Thyroid gland (tissue), 4 donors: Measurements from ENCODE around the gene CHST10. TPM values are rescaled to one million over a fixed set of nuclear protein-coding genes. Genes with fewer than 3 reads are reported as not detected.

Source experiments
- DNase-seq, 2 donors: peaks; one replicate each; pipeline ENCODE4 v3.0.0-alpha.2; 2019
- H3K27ac ChIP-seq, 3 donors: fragments of 200-600 bp; sonication (generic); 1 replicate in 2 of 3; 2 replicates in 1 of 3; pipeline ENCODE4 v1.5.1; 2016 to 2019; ENCODE audit warnings: mild to moderate bottlenecking in 1 of 3, moderate library complexity in 1 of 3
- H3K27me3 ChIP-seq: fragments of 200-600 bp; sonication (generic); one replicate; pipeline ENCODE4 v1.5.1; 2019
- H3K36me3 ChIP-seq, 2 donors: fragments of 200-600 bp; sonication (generic); one replicate each; pipeline ENCODE4 v1.5.1; 2016 to 2019
- H3K4me1 ChIP-seq, 2 donors: fragments of 200-600 bp; sonication (generic); one replicate each; pipeline ENCODE4 v1.5.1; 2017 to 2019
- H3K4me3 ChIP-seq, 3 donors: fragments of 200-600 bp; sonication (generic); replicated peaks in 1 of 3; 1 replicate in 2 of 3; 2 replicates in 1 of 3; pipeline ENCODE4 v1.5.1; 2016; ENCODE audit warnings: mild to moderate bottlenecking in 1 of 3
- H3K9me3 ChIP-seq: fragments of 200-600 bp; sonication (generic); one replicate; pipeline ENCODE4 v1.5.1; 2017
- CTCF ChIP-seq, 6 experiments: fragments of 200-600 bp in 3 of 6; fragments of 450-650 bp in 3 of 6; sonication (generic) in 3 of 6; IDR thresholded peaks; one replicate each; pipeline ENCODE4 v1.5.1; 2016 to 2019; ENCODE audit warnings: antibody characterized with exemption in 6 of 6, mild to moderate bottlenecking in 2 of 6, inconsistent platforms in 1 of 6, moderate library complexity in 1 of 6
- POLR2A ChIP-seq, 2 donors: fragments of 450-650 bp; IDR thresholded peaks; one replicate each; pipeline ENCODE4 v1.6.1; 2017; ENCODE audit warnings: antibody characterized with exemption in 2 of 2, mild to moderate bottlenecking in 2 of 2, moderate library complexity in 1 of 2
- WGBS, 2 donors: methylation state at CpG; one replicate each; pipeline ENCODE4 v1.1.5; 2017; 5-methylcytosine and 5-hydroxymethylcytosine counted together
- intact Hi-C: fragments of 100-400 bp; cut with DNase I; formaldehyde crosslinking; loops from one replicate; pipeline ENCODE4 v1.15.1; 2023
- total RNA-seq, 4 donors: library from RNA; depleted of rRNA; stranded (reverse); fragments of >200 nt; gene quantifications; one replicate each; pipeline ENCODE4 v1.2.3, GENCODE V29; 2016

The CHST10 gene
- total RNA-seq, 4 donors from 2014 or later = 12.9 to 18.3 (median 14.5) TPM

GRCh38 chr2:100423631-100424030, 6.2 kb upstream of the CHST10 start:
- Histone ChIP-seq H3K36me3 (no peaks in the 10 kb centered on the region), H3K27ac (no peak overlapping the region), H3K9me3 (no peaks in the 10 kb centered on the region), H3K4me1 (no peaks in the 10 kb centered on the region), H3K4me3 (no peak overlapping the region), H3K27me3 (no peaks in the 10 kb centered on the region)
- intact Hi-C loops = no loop called here
- TF ChIP-seq POLR2A (IDR thresholded peaks at IDR 0.05) (no peak), CTCF (IDR thresholded peaks at IDR 0.05) (no peak)
- WGBS, 2 donors = 93 to 100% methylated on average over 1 of the region's 1 CpG
- DNase-seq = no peak

GRCh38 chr2:100422320-100423055, 5.0 kb upstream of the CHST10 start:
- TF ChIP-seq CTCF (IDR thresholded peaks at IDR 0.05) = peak in 3 of 6 experiments; percentile 22 to 51 (median 35)
- no peak for TF ChIP-seq POLR2A (IDR thresholded peaks at IDR 0.05)
- intact Hi-C loops = no loop called here

GRCh38 chr2:100419915-100420314, 2.4 kb upstream of the CHST10 start:
- Histone ChIP-seq H3K27ac (no peak overlapping the region), H3K27me3 (no peaks in the 10 kb centered on the region), H3K4me1 (peaks cover 4 to 10% of the 10 kb centered on the region in 2 donors), H3K36me3 (no peaks in the 10 kb centered on the region), H3K9me3 (no peaks in the 10 kb centered on the region), H3K4me3 (no peak overlapping the region)
- DNase-seq = no peak
- 57 to 70% methylated on average over 3 of the region's 3 CpGs for WGBS, 2 donors
- TF ChIP-seq CTCF (IDR thresholded peaks at IDR 0.05) (no peak), POLR2A (IDR thresholded peaks at IDR 0.05) (no peak)
- intact Hi-C loops = no loop called here

More at GRCh38 chr2:100422320-100423055, 5.0 kb upstream of the CHST10 start:
- Histone ChIP-seq H3K27me3 (no peaks in the 10 kb centered on the region), H3K27ac (no peak overlapping the region), H3K9me3 (no peaks in the 10 kb centered on the region), H3K4me1 (no peaks in the 10 kb centered on the region), H3K4me3 (no peak overlapping the region), H3K36me3 (no peaks in the 10 kb centered on the region)
- 88 to 90% methylated on average over 4 of the region's 4 CpGs for WGBS, 2 donors
- DNase-seq = peak; percentile 20 to 23

GRCh38 chr2:100418406-100418962, 1.0 kb upstream of the CHST10 start:
- Histone ChIP-seq H3K27ac (no peak overlapping the region), H3K36me3 (no peaks in the 10 kb centered on the region), H3K9me3 (no peaks in the 10 kb centered on the region), H3K4me3 (no peak overlapping the region), H3K4me1 (peaks cover 4 to 10% of the 10 kb centered on the region in 2 donors), H3K27me3 (no peaks in the 10 kb centered on the region)
- intact Hi-C loops = no loop called here
- 91 to 93% methylated on average over 12 of the region's 12 CpGs for WGBS, 2 donors
- no peak for DNase-seq
- TF ChIP-seq POLR2A (IDR thresholded peaks at IDR 0.05) (no peak), CTCF (IDR thresholded peaks at IDR 0.05) (no peak)

GRCh38 chr2:100417711-100418124, 250 bp upstream of the CHST10 start:
- Histone ChIP-seq H3K27ac (peak overlapping the region; percentile 57 to 78 (median 71)), H3K4me1 (peaks cover 4 to 10% of the 10 kb centered on the region in 2 donors), H3K9me3 (no peaks in the 10 kb centered on the region), H3K4me3 (peak overlapping the region in 2 of 3 donors; percentile 45 to 61), H3K27me3 (no peaks in the 10 kb centered on the region), H3K36me3 (no peaks in the 10 kb centered on the region)
- WGBS, 2 donors = 9 to 11% methylated on average over 19 of the region's 19 CpGs
- no peak for TF ChIP-seq POLR2A (IDR thresholded peaks at IDR 0.05)
- no peak for TF ChIP-seq CTCF (IDR thresholded peaks at IDR 0.05)
- intact Hi-C loops = no loop called here
- peak in 1 of 2 donors; percentile 41 for DNase-seq
